ENCODE measurements around the gene CHST13.
"Not testable (repeated sequence)": the region's sequence is repeated elsewhere in the genome, so short reads cannot be mapped to it uniquely, and the experiment has no call there.

The CHST13 gene

DNA sequence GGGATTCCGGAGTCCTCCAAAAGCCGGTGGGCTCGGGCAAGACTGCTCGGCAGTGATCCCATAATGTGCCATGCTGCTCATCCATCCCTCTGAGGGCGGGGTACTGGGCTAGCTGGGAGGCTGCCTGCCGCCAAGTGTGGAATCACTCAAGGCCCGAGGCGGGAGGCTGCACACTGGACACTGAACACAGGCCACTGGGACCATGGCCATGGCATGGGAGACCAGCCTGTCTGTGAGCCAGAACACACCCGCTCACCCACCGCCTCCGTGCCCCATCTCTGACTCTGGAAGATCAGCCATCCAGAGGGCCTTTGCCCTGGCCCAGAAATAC is 33.4 kb downstream of the CHST13 start:
- DNase-seq: no peak

DNA sequence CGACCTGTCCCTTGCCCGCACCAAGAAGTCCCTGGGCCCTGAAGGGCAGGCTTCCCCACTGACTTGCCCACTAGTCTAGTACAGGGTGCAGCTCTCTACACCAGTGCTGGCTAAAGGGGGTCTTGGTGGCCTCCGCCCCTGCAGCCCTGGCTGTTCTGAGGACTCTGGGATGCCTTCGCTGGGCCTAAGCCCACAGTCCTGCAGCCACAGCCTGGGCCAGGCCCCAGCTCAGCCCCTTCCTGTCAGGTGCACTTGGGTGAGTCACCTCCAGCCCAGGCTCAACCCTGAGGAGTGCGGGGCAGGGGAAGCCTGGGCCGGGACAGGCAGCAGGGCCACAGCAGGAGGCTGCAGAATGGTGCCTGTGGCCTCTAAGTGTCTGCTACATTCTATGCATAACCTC is 33.8 kb downstream of the CHST13 start:
- DNase-seq: no peak

DNA sequence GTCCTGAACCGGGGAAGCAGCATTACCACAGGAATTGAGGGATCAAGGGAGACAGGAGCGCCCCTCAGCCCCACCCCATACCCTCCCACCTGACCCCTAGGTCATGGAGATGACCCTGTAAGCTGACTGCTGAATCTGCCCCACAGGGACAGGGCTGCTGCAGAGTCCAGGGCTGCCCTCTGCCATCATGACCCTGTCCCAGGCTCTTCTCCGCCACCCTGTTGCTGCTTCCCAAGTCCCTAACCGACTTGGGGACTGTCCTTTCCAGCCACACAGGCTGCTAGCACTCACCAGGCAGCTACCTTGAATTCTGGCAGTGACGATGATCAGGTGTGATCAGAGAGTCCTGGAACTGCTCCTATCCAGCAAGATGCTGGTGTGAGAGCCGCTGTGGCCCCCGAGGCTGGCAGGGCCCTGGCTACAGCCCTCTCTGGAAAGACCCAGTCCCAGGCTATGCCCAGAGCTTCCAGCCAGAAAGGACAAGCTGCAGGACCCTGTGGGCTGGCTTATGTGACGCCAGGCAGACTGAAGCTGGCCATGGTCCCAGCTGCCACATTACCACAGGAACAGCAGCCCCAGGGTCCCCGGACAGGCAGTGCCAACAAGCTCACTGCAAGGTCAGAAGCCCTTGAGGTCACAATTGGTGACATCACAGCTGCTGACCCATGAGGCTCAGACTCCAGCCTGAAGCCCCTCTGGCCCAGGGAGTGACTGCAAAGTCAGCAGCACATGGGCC is 34.5 kb downstream of the CHST13 start, which contains the start of gene C3orf22:
C3orf22 (minus strand) TSS at position 597 of the 736 bp plus-strand sequence. CDS start 5,542 bp downstream, outside the sequence.
- DNase-seq: no peak

DNA sequence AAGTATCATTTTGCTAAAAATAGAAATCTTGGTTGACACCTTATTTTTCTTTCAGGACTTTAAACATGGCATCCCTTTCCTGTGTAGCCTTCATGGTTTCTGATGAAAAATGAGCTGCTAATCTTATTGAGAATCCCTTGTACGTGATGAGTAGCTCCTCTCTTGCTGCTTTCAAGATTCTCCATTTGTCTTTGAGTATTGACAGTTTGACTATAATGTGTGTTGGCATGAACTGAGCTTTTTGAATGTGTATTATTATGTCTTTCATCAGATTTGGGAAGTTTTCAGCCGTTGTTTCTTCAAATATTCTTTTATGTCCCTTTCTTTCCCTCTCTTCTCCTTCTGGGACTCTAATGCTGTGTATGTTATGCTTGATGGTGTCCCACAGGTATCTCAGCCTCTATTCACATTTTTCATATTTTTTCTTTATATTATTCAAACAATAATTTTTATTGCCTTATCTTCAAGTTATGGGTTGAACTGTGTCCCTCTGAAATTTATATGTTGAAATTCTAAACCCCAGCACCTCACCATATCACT is 38.9 kb downstream of the CHST13 start:
- no peak for DNase-seq

DNA sequence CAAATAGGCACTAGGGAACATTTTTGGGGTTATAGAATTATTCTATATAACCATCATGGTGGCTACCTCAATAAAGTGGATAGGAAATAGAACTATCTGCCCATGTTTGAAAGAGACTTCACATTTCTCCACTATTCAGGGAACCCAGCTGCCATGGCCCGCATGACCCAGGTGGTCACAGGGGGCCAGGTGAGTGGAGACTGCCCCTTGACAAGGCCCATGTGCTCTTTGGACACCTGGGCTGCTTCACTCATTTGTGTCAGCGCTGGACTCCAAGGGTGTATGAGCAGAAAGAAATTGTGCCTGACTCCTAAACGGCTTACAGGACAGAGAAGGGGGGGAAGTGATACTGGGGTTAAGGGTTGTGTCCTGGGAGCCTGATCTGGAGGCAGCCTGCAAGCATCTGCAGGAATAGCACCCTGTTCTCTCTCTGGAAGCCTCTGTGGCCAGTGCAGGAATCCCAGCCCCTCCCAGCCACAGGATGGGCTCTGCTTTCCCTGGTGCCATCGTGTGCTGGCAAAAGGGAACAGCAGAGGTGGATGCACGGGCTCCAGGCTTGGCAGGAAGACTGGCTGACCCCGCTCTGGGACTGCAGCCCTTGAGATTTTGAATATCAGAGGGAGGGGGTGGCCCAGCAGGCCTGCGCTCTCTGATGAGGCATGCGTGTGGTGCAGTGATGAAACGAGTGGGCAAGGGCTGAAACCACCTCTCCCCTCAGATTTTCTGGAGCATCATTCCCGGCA is 43.9 kb downstream of the CHST13 start:
- DNase-seq: peak; percentile 71

DNA sequence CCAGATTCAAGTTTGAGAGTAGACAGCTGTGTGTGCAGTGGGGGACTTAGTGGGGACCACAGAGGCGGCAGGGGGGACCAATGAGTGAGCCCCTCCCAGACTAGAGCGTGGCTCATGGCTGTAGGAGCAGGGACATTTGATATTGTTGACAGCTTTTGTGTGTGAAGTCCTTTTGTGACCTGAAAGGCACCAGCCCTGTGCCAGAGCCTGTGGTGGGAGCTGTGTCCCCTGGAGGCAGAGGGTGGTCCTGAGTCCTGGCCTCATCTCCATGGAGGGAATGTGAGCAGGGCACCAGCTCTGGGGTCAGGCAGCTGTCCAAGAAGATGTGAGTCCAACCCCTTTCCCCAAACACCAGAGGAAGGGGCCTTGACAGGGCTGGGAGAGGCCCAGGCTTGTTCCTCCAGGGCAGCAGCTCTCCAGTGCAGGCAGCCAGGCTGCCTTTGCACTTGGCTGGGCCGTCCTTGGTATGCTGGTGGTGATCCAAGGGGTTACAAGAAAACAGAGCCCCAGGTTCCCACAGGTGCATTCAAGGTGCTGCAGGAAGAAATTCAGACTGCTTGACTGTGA is 44.9 kb downstream of the CHST13 start:
- DNase-seq: no peak

DNA sequence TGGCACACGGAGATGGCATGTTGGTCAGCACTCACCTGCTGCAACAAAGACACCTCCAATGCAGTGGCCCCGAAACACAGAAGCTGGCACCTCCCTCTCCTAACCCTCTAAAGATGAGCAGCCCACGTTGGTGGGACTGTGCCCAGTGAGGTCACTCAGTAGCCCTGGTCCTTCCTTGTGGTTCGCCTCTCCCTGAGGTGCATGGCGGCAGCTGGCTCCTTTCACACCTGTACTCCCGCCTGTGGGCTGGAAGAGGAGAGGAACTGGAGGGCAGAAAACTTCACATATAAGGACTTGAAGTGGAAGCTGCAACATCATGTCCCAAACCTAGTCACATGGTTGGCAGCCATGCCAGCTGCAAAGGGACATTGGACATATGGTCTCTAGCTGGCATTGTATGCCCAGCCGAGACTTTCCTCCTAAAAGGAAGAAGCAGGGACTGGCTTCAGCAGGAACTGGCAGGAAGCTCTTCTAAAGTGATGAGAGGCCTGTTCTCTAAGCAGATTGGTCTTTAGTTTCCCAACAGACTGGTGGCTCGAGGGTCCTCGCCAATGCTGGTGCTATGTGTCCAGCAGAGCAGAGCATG is 45.5 kb downstream of the CHST13 start:
- DNase-seq: no peak

DNA sequence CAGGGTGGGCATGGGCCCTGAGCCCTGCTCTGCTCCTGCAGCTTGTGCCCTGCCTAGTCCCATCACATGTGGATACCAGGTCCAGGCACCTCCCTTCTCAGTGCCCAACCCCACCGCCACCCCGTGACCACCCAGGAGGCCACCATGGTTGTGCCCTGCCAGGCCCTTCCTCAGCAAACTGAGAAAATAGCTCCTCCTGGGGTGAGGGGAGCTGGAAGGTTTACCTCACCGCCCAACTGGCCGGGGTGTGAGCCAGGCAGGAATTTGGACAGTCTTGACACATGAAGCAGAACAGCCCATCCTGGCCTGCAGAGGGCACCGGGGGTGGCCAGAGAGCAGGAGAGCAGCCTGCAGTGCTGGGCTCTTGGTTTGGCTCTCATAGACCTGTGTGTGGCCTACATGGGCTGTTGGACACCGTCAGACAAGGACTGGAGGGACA is 46.2 kb downstream of the CHST13 start:
- DNase-seq: no peak

DNA sequence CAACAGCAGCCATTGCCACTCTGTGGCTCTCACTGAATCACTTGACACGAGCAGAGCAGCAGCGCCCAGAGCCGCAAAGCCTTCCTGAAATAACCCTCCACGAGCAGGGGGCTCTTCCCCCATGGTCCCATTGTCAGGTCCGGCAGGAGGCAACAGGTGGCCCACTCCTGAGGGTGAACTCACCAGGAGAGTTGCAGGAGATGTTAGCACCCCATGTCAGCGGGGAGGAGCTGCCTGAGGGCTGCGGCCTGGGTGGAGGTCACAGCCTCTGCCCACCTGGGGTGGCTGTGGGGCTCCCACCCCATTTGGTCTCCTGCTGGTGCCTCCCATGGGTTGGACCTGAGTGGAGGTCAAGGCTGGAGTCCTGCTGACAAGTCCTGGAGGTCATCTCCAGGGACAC is 47.1 kb downstream of the CHST13 start:
- no peak for DNase-seq

DNA sequence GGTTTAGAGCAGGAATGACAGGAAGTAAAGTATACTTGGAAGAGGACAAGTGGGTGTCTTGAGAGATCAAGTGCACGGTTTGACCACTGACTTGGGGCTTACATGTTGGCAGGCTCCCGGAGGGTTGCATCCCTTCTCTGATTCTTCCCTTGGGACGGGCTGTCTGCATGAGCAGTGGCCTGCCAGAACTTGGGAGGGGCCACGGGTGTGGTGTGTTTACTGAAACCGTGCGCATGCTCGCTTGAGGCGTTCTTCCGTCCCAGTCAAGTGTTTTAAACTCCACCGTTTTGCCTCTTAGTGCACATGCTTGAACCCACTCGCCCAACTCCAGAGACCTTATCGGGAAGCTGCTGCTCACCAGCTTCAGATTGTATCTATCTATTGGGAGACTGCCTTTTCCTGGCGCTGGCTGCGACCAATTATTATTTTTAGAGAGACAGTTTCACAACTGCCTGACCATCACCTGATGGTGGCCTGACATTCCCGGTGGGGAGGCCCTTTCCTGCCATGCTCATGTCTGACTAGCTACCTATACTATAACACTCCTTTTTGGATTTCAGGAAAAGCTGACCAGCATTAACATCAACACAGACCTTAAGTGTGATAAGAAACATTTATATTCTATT is 49.6 kb downstream of the CHST13 start:
- no peak for DNase-seq

DNA sequence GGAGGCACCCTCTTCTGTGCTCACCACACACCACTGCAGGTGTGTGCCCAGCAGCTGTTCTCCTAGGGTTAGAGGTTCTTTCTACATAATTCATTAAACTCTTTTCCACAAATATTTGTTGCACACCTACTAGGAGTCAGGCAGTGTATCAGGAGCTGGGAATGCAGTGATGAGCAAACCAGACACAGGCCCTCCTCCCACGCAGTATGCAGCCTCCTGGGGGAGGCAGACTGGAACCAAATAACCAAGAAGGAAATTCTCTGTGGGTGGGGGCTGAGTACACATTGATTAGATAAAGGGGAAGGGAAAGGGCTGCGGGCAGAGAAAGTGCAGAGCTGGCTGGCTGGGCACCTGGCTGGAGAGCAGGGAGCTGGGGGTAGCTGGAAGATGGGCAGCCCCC is 53.3 kb downstream of the CHST13 start:
- no peak for DNase-seq

DNA sequence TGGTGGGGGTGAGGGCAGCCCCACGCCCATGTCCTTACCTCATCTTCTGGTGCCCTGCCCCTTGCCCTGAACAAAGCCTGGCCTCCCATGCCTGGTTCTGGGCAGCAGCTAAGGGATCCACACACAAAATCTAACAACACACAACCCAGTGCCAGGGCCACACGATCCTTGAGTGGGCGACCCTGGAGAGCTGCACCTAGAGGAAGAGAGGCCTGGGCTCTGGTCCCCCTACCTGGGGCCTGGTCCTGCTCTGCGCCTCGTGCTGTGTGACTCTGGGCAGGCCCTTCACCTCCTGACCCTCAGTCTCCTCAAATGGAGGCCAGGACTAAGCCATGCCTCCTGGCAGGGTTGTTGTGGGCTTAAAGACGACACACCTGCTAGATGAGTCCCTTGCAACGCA is 54.7 kb downstream of the CHST13 start:
- DNase-seq: no peak

DNA sequence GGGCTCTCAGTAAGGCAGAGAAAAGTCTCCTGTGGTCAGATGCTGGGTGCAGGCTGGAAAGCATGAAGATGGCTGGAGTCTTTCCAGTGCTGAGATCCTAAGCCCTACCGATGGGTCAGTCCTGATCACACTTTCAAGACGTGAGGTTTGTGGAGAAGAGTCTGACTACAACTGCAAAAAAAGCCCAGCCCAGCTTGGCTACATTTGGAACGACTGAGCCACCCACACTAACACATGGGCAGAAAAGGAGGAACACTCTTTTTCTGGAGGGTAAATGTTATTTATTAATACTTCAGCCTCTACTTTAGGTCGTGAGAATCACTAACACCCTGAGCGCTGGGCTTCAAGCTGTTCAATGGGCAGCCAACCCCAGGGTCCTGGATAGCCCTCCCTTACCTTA is 56.8 kb downstream of the CHST13 start:
- no peak for DNase-seq

DNA sequence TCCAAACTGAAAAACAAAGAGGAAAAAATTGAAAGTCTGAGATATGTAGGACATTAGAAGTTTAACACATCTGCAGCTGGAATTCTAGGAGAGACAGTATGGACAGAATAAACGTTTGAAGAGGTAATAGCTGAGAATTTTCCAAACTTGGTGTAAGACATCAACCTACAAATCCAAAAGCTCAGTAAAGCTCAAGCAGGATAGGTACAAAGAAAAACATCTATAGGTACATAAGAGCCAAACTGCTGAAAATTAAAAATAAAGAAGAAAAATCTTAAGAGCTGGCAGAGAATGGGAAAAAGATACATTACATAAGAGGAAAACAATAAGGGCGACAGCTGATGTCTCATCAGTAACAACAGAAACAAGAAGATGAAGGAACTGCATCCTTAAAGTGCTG is 57.6 kb downstream of the CHST13 start:
- DNase-seq: no peak

DNA sequence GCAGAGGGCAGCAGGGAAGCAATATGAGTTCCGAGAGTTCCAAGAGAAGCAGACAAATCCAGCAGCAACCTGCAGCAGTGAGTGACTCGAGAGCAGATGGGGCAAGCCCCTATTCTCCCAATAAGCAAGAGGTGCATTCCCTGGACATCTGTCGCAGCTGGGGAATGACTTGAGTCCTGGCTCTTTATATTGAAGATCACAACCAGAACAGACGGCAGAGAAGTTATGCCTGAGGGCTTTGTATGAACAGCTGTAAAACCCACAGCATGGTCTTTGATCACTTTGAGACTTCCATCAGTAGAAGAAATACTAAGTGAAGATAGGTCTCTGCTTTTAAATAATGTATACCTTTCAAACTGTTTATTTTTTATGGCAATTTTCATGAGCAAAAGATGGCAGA is 58.4 kb downstream of the CHST13 start:
- no peak for DNase-seq

DNA sequence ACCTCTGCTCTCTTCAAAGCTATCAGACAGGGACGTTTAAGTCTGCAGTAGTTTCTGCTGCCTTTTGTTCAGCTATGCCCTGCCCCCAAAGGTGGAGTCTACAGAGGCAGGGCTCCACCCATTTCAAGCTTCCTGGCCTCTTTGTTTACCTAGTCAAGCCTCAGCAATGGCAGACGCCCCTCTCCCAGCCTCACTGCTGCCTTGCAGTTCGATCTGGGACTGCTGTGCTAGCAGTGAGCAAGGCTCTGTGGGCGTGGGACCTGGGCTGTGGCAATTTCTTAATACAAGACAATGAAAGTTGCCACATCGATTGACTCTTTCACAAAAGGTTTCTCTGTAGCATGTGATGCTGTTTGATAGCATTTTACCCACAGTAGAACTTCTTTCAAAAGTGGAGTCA is 67.6 kb downstream of the CHST13 start:
- not testable (repeated sequence) for DNase-seq

Measured in 8988T (cell line).